Activated T-helper 1 cell treated with anti-CD3 and anti-CD28 coated beads, Interleukin-2, amount 50 U/mL, for 16 hours (primary cell): Measurements from ENCODE around the gene KRTAP10-4.
"Not testable (repeated sequence)": the region's sequence is repeated elsewhere in the genome, so short reads cannot be mapped to it uniquely, and the experiment has no call there.

ENCODE experiments used
- DNase-seq, 2 donors: peaks; one replicate each; pipeline ENCODE4 v3.0.0-alpha.2; 2020; ENCODE audit warnings: low read depth in 1 of 2, low spot score in 1 of 2

KRTAP10-4 gene

GRCh38 chr21:44557491-44558328 is 15.8 kb upstream of the KRTAP10-4 start:
- no peak for DNase-seq

- not testable (repeated sequence) for DNase-seq
Observed at GRCh38 chr21:44558329-44558675, 15.2 kb upstream of the KRTAP10-4 start.

GRCh38 chr21:44558695-44559094 is 14.8 kb upstream of the KRTAP10-4 start, which contains the start of gene KRTAP10-3:
TSS of gene KRTAP10-3 (minus strand) at chr21:44558795. CDS start at chr21:44558715, 80 bp downstream.
- DNase-seq: no peak

- no peak for DNase-seq
Observed at GRCh38 chr21:44564099-44564498, 9.4 kb upstream of the KRTAP10-4 start.

- no peak for DNase-seq
Observed at GRCh38 chr21:44564886-44565598, 8.5 kb upstream of the KRTAP10-4 start.

- DNase-seq: no peak
Observed at GRCh38 chr21:44566403-44566802, 7.1 kb upstream of the KRTAP10-4 start.

- no peak for DNase-seq
Observed at GRCh38 chr21:44567481-44568171, 5.9 kb upstream of the KRTAP10-4 start.

- no peak for DNase-seq
Observed at GRCh38 chr21:44568261-44568660, 5.3 kb upstream of the KRTAP10-4 start.

GRCh38 chr21:44568667-44569556 is 4.6 kb upstream of the KRTAP10-4 start:
- DNase-seq: no peak

- DNase-seq: no peak
Observed at GRCh38 chr21:44569861-44570517, 3.5 kb upstream of the KRTAP10-4 start.

- DNase-seq: no peak
Observed at GRCh38 chr21:44571296-44571695, 2.2 kb upstream of the KRTAP10-4 start.

- no peak for DNase-seq
Observed at GRCh38 chr21:44571844-44572782, 1.4 kb upstream of the KRTAP10-4 start.

- DNase-seq: no peak
Observed at GRCh38 chr21:44572959-44573583, 458 bp upstream of the KRTAP10-4 start.

- DNase-seq: no peak
Observed at GRCh38 chr21:44574457-44575306, 1.2 kb downstream of the KRTAP10-4 start.

GRCh38 chr21:44575307-44576024 is 1.9 kb downstream of the KRTAP10-4 start:
- no peak for DNase-seq

- no peak for DNase-seq
Observed at GRCh38 chr21:44576025-44576420, 2.5 kb downstream of the KRTAP10-4 start.

GRCh38 chr21:44578371-44579055 is 5.0 kb downstream of the KRTAP10-4 start:
- no peak for DNase-seq
